Right lobe of liver (tissue), 6 donors: ENCODE data around the gene P2RX2. TPM values are rescaled to one million over a fixed set of nuclear protein-coding genes. Genes with fewer than 3 reads are reported as not detected.
A peak's percentile ranks its signal among the peaks of the same experiment; 100 is the strongest.

Source experiments
- ATAC-seq, 4 donors: fragments of 200-7000 bp; cut with Tn5 transposase; one replicate each; pipeline ENCODE4 v1.9.1; 2020; ENCODE audit warnings: mild to moderate bottlenecking in 4 of 4, moderate library complexity in 4 of 4
- DNase-seq, 3 donors: peaks; one replicate each; pipeline ENCODE4 v3.0.0-alpha.2; 2020
- H3K27ac ChIP-seq, 3 donors: fragments of 200-600 bp; one replicate each; pipeline ENCODE4 v1.8.0; 2022
- H3K27me3 ChIP-seq, 2 donors: fragments of 200-600 bp; one replicate each; pipeline ENCODE4 v1.8.0; 2022
- H3K36me3 ChIP-seq, 4 donors: fragments of 200-600 bp; sonication (generic) in 1 of 4; one replicate each; pipeline versions ENCODE4 v1.5.1 to v1.8.0; 2017 to 2022; ENCODE audit warnings: control low read depth in 1 of 4
- H3K4me1 ChIP-seq, 4 donors: fragments of 200-600 bp; sonication (generic) in 1 of 4; one replicate each; pipeline versions ENCODE4 v1.5.1 to v1.8.0; 2017 to 2022; ENCODE audit warnings: control low read depth in 1 of 4
- H3K4me3 ChIP-seq, 3 donors: fragments of 200-600 bp; one replicate each; pipeline ENCODE4 v1.8.0; 2022
- H3K9me3 ChIP-seq, 4 donors: fragments of 200-600 bp; sonication (generic) in 1 of 4; one replicate each; pipeline versions ENCODE4 v1.5.1 to v1.8.0; 2017 to 2022; ENCODE audit warnings: control low read depth in 1 of 4
- CTCF ChIP-seq, 4 donors: fragments of 200-600 bp in 3 of 4; fragments of 450-650 bp in 1 of 4; IDR thresholded peaks; one replicate each; pipeline versions ENCODE4 v1.5.1 to v1.8.0; 2016 to 2022; ENCODE audit warnings: antibody characterized with exemption in 4 of 4, mild to moderate bottlenecking in 2 of 4
- POLR2A ChIP-seq: fragments of 450-650 bp; IDR thresholded peaks from one replicate; pipeline ENCODE4 v1.6.1; 2017; ENCODE audit warnings: antibody characterized with exemption, mild to moderate bottlenecking
- WGBS: methylation state at CpG from one replicate; pipeline ENCODE4 v1.1.6; 2018; ENCODE audit warnings: low coverage, low lambda C conversion rate; ENCODE audit not compliant: insufficient coverage; ENCODE audit errors: missing lambda C conversion rate; 5-methylcytosine and 5-hydroxymethylcytosine counted together
- intact Hi-C, 2 donors: fragments of 100-400 bp; cut with DNase I; formaldehyde crosslinking; loops; one replicate each; pipeline versions ENCODE4 v1.11.2 to v1.14.1; 2022
- total RNA-seq, 6 experiments: library from RNA; depleted of rRNA in 2 of 6; stranded (reverse); fragments of >200 nt in 2 of 6; fragmentation: NEBNext Ultra II Directional in 3 of 6; extraction: Animal tissue kit (Norgen Biotek cat#: 25700) in 3 of 6; gene quantifications; one replicate each; pipeline versions ENCODE4 v1.1.0 to v1.2.4, GENCODE V29; 2016 to 2023
- donor health status: DM: no; HTN: yes; CAD: no.
- donor health status: DM: no; HTN: no; CAD: no.
- donor health status: DM: no; HTN: no; CAD: no.
- donor health status: DM: no; HTN: yes; CAD: no.
- donor health status: DM: no; HTN: yes; CAD: no.

The P2RX2 gene
- total RNA-seq, 6 experiments from 2014 or later: not detected

GRCh38 chr12:132619071-132619385, 452 bp downstream of the P2RX2 start:
- intact Hi-C loops: no loop called here
- Histone ChIP-seq H3K9me3 (no peaks in the 10 kb centered on the region), H3K4me3 (no peak overlapping the region), H3K27ac (no peak overlapping the region), H3K4me1 (peaks cover 0 to 4% (median 0%) of the 10 kb centered on the region in 4 donors), H3K27me3 (peaks cover 0 to 13% of the 10 kb centered on the region in 2 donors), H3K36me3 (no peaks in the 10 kb centered on the region)
- DNase-seq (no peak), ATAC-seq (no peak)
- no peak for TF ChIP-seq CTCF (IDR thresholded peaks at IDR 0.05)
- TF ChIP-seq POLR2A: no peak
- WGBS: no CpG with 5 or more reads among the region's 28 CpGs

GRCh38 chr12:132619386-132620112, 973 bp downstream of the P2RX2 start:
- Histone ChIP-seq H3K9me3 (no peaks in the 10 kb centered on the region), H3K27me3 (peaks cover 0 to 13% of the 10 kb centered on the region in 2 donors), H3K36me3 (no peaks in the 10 kb centered on the region), H3K27ac (no peak overlapping the region), H3K4me1 (peaks cover 0 to 4% (median 0%) of the 10 kb centered on the region in 4 donors), H3K4me3 (no peak overlapping the region)
- ATAC-seq (no peak), DNase-seq (peak in 1 of 3 donors; percentile 53)
- intact Hi-C loops: no loop called here
- no CpG with 5 or more reads among the region's 53 CpGs for WGBS
- TF ChIP-seq CTCF (IDR thresholded peaks at IDR 0.05) (no peak), POLR2A (no peak)

- Histone ChIP-seq H3K27me3 (peaks cover 0 to 13% of the 10 kb centered on the region in 2 donors), H3K36me3 (peaks cover 0 to 4% (median 0%) of the 10 kb centered on the region in 4 donors), H3K4me3 (no peak overlapping the region), H3K27ac (no peak overlapping the region), H3K4me1 (peaks cover 0 to 4% (median 0%) of the 10 kb centered on the region in 4 donors), H3K9me3 (no peaks in the 10 kb centered on the region)
- intact Hi-C loops: no loop called here
- DNase-seq (no peak), ATAC-seq (no peak)
- no CpG with 5 or more reads among the region's 29 CpGs for WGBS
- no peak for TF ChIP-seq POLR2A
- TF ChIP-seq CTCF (IDR thresholded peaks at IDR 0.05): no peak
Observed at GRCh38 chr12:132620113-132620898, 1.7 kb downstream of the P2RX2 start.

GRCh38 chr12:132620899-132621656, 2.5 kb downstream of the P2RX2 start:
- intact Hi-C loops: no loop called here
- peaks cover 0 to 4% (median 0%) of the 10 kb centered on the region in 4 donors for H3K4me1 ChIP-seq

More at GRCh38 chr12:132620899-132621656, 2.5 kb downstream of the P2RX2 start:
- H3K36me3 ChIP-seq: peaks cover 0 to 8% (median 0%) of the 10 kb centered on the region in 4 donors
- H3K27me3 ChIP-seq: peaks cover 0 to 13% of the 10 kb centered on the region in 2 donors
- peak in 1 of 3 donors; percentile 35 for DNase-seq
- TF ChIP-seq CTCF (IDR thresholded peaks at IDR 0.05): no peak
- TF ChIP-seq POLR2A: no peak
- ATAC-seq: no peak
- H3K4me3 ChIP-seq: no peak overlapping the region
- WGBS: 77% methylated on average over 12 of the region's 28 CpGs
- H3K27ac ChIP-seq: no peak overlapping the region
- no peaks in the 10 kb centered on the region for H3K9me3 ChIP-seq
